HEK293 (cell line): ENCODE measurements around the gene NR2F1-AS1.

Experiments used
- GLIS1 ChIP-seq: fragments of 450-650 bp; formaldehyde crosslinking; IDR thresholded peaks from 2 replicates; pipeline ENCODE4 v1.5.1; 2016; ENCODE audit warnings: missing biosample characterization, missing genetic modification characterization
- INSM2 ChIP-seq: fragments of 450-650 bp; formaldehyde crosslinking; IDR thresholded peaks from 2 replicates; pipeline ENCODE4 v1.5.1; 2016; ENCODE audit warnings: missing biosample characterization, missing genetic modification characterization
- KLF16 ChIP-seq: fragments of 450-650 bp; formaldehyde crosslinking; IDR thresholded peaks from 2 replicates; pipeline ENCODE4 v1.5.1; 2017; ENCODE audit warnings: missing biosample characterization, missing genetic modification characterization
- KLF17 ChIP-seq: fragments of 450-650 bp; formaldehyde crosslinking; IDR thresholded peaks from 2 replicates; pipeline ENCODE4 v1.5.1; 2016; ENCODE audit warnings: missing biosample characterization, missing genetic modification characterization
- KLF8 ChIP-seq: fragments of 450-650 bp; formaldehyde crosslinking; IDR thresholded peaks from 2 replicates; pipeline ENCODE4 v1.5.1; 2016; ENCODE audit warnings: missing biosample characterization, missing genetic modification characterization
- MZF1 ChIP-seq: fragments of 450-650 bp; formaldehyde crosslinking; IDR thresholded peaks from 2 replicates; pipeline ENCODE4 v1.5.1; 2017; ENCODE audit warnings: missing biosample characterization, missing genetic modification characterization, borderline replicate concordance
- PRDM1 ChIP-seq: fragments of 450-650 bp; formaldehyde crosslinking; IDR thresholded peaks from 2 replicates; pipeline ENCODE4; 2016; ENCODE audit warnings: missing biosample characterization, missing genetic modification characterization
- SALL2 ChIP-seq: fragments of 450-650 bp; formaldehyde crosslinking; IDR thresholded peaks from 2 replicates; pipeline ENCODE4 v1.5.0; 2017; ENCODE audit warnings: missing biosample characterization, mild to moderate bottlenecking, missing genetic modification characterization, borderline replicate concordance
- SP2 ChIP-seq: fragments of 450-650 bp; formaldehyde crosslinking; IDR thresholded peaks from 2 replicates; pipeline ENCODE4 v1.5.1; 2016; ENCODE audit warnings: missing biosample characterization, missing genetic modification characterization
- YY1 ChIP-seq: fragments of 450-650 bp; formaldehyde crosslinking; IDR thresholded peaks from 2 replicates; pipeline ENCODE4 v1.5.1; 2018; ENCODE audit warnings: missing biosample characterization, missing genetic modification characterization
- ZBTB20 ChIP-seq: fragments of 450-650 bp; formaldehyde crosslinking; IDR thresholded peaks from 2 replicates; pipeline ENCODE4 v1.5.1; 2016; ENCODE audit warnings: missing biosample characterization, missing genetic modification characterization
- ZFP41 ChIP-seq: fragments of 450-650 bp; formaldehyde crosslinking; IDR thresholded peaks from 2 replicates; pipeline ENCODE4 v1.5.1; 2016; ENCODE audit warnings: missing biosample characterization, missing genetic modification characterization, borderline replicate concordance
- ZNF10 ChIP-seq: fragments of 450-650 bp; formaldehyde crosslinking; IDR thresholded peaks from 2 replicates; pipeline ENCODE4 v1.5.1; 2017; ENCODE audit warnings: missing biosample characterization, missing genetic modification characterization
- ZNF138 ChIP-seq: fragments of 450-650 bp; formaldehyde crosslinking; IDR thresholded peaks from 2 replicates; pipeline ENCODE4 v1.5.1; 2016; ENCODE audit warnings: missing biosample characterization, missing genetic modification characterization, borderline replicate concordance
- ZNF324 ChIP-seq: fragments of 450-650 bp; formaldehyde crosslinking; IDR thresholded peaks from 2 replicates; pipeline ENCODE4 v1.5.1; 2016; ENCODE audit warnings: missing biosample characterization, missing genetic modification characterization
- ZNF335 ChIP-seq: fragments of 450-650 bp; formaldehyde crosslinking; conservative IDR thresholded peaks from 2 replicates; pipeline ENCODE4 v1.5.1; 2016; ENCODE audit warnings: missing biosample characterization, missing genetic modification characterization
- ZNF37A ChIP-seq: fragments of 450-650 bp; IDR thresholded peaks from 2 replicates; pipeline ENCODE4 v1.5.1; 2018; ENCODE audit warnings: missing biosample characterization, missing genetic modification characterization
- ZNF416 ChIP-seq: fragments of 450-650 bp; formaldehyde crosslinking; IDR thresholded peaks from 2 replicates; pipeline ENCODE4 v1.5.1; 2016; ENCODE audit warnings: missing biosample characterization, missing genetic modification characterization
- ZNF560 ChIP-seq: fragments of 450-650 bp; formaldehyde crosslinking; IDR thresholded peaks from 2 replicates; pipeline ENCODE4 v1.5.1; 2017; ENCODE audit warnings: missing biosample characterization, missing genetic modification characterization, borderline replicate concordance
- ZNF660 ChIP-seq: fragments of 450-650 bp; IDR thresholded peaks from 2 replicates; pipeline ENCODE4 v1.5.1; 2018; ENCODE audit warnings: missing biosample characterization, mild to moderate bottlenecking, missing genetic modification characterization
- ZNF664 ChIP-seq: fragments of 450-650 bp; formaldehyde crosslinking; IDR thresholded peaks from 2 replicates; pipeline ENCODE4 v1.5.1; 2016; ENCODE audit warnings: missing biosample characterization, missing genetic modification characterization
- ZNF837 ChIP-seq: fragments of 450-650 bp; formaldehyde crosslinking; IDR thresholded peaks from 2 replicates; pipeline ENCODE4 v1.5.1; 2016; ENCODE audit warnings: missing biosample characterization, missing genetic modification characterization
- ZXDB ChIP-seq: fragments of 450-650 bp; formaldehyde crosslinking; IDR thresholded peaks from 2 replicates; pipeline ENCODE4 v1.5.1; 2016; ENCODE audit warnings: missing biosample characterization, missing genetic modification characterization
- TF ChIP-seq, protein P1 (sequence below): fragments of 450-650 bp; formaldehyde crosslinking; IDR thresholded peaks from 2 replicates; pipeline ENCODE4 v1.5.1; 2016; ENCODE audit warnings: missing biosample characterization, missing genetic modification characterization, borderline replicate concordance
- TF ChIP-seq, protein P2 (sequence below): fragments of 450-650 bp; formaldehyde crosslinking; IDR thresholded peaks from 2 replicates; pipeline ENCODE4 v1.5.1; 2016; ENCODE audit warnings: missing biosample characterization, missing genetic modification characterization
- TF ChIP-seq, protein P3 (sequence below): fragments of 450-650 bp; formaldehyde crosslinking; IDR thresholded peaks from 2 replicates; pipeline ENCODE4 v1.5.1; 2017; ENCODE audit warnings: missing biosample characterization, mild to moderate bottlenecking, missing genetic modification characterization, moderate library complexity

NR2F1-AS1 gene

GRCh38 chr5:93620487-93621326 is 39.7 kb upstream of the NR2F1-AS1 start (continued):
- TF ChIP-seq ZNF335 (tag by site-specific recombination) = peak; percentile 92
- TF ChIP-seq, protein P1, sequence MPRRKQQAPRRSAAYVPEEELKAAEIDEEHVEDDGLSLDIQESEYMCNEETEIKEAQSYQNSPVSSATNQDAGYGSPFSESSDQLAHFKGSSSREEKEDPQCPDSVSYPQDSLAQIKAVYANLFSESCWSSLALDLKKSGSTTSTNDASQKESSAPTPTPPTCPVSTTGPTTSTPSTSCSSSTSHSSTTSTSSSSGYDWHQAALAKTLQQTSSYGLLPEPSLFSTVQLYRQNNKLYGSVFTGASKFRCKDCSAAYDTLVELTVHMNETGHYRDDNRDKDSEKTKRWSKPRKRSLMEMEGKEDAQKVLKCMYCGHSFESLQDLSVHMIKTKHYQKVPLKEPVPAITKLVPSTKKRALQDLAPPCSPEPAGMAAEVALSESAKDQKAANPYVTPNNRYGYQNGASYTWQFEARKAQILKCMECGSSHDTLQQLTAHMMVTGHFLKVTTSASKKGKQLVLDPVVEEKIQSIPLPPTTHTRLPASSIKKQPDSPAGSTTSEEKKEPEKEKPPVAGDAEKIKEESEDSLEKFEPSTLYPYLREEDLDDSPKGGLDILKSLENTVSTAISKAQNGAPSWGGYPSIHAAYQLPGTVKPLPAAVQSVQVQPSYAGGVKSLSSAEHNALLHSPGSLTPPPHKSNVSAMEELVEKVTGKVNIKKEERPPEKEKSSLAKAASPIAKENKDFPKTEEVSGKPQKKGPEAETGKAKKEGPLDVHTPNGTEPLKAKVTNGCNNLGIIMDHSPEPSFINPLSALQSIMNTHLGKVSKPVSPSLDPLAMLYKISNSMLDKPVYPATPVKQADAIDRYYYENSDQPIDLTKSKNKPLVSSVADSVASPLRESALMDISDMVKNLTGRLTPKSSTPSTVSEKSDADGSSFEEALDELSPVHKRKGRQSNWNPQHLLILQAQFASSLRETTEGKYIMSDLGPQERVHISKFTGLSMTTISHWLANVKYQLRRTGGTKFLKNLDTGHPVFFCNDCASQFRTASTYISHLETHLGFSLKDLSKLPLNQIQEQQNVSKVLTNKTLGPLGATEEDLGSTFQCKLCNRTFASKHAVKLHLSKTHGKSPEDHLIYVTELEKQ (tag by site-specific recombination) = peak; percentile 77; the same call in 1 of the 2 replicates
- peak; percentile 58; the same call in 1 of the 2 replicates for TF ChIP-seq YY1 (tag by site-specific recombination)
- TF ChIP-seq ZNF138 (tag by site-specific recombination) = no peak
- peak; percentile 53 for TF ChIP-seq KLF16
- TF ChIP-seq ZNF664 (tag by site-specific recombination) = 0 out of 2 replicates have a peak, but pooled peaks have one; percentile 12
- TF ChIP-seq ZNF660 (tag by site-specific recombination) = peak; percentile 90
- peak; percentile 20; the same call in 1 of the 2 replicates for TF ChIP-seq GLIS1 (tag by site-specific recombination)
- TF ChIP-seq, protein P2, sequence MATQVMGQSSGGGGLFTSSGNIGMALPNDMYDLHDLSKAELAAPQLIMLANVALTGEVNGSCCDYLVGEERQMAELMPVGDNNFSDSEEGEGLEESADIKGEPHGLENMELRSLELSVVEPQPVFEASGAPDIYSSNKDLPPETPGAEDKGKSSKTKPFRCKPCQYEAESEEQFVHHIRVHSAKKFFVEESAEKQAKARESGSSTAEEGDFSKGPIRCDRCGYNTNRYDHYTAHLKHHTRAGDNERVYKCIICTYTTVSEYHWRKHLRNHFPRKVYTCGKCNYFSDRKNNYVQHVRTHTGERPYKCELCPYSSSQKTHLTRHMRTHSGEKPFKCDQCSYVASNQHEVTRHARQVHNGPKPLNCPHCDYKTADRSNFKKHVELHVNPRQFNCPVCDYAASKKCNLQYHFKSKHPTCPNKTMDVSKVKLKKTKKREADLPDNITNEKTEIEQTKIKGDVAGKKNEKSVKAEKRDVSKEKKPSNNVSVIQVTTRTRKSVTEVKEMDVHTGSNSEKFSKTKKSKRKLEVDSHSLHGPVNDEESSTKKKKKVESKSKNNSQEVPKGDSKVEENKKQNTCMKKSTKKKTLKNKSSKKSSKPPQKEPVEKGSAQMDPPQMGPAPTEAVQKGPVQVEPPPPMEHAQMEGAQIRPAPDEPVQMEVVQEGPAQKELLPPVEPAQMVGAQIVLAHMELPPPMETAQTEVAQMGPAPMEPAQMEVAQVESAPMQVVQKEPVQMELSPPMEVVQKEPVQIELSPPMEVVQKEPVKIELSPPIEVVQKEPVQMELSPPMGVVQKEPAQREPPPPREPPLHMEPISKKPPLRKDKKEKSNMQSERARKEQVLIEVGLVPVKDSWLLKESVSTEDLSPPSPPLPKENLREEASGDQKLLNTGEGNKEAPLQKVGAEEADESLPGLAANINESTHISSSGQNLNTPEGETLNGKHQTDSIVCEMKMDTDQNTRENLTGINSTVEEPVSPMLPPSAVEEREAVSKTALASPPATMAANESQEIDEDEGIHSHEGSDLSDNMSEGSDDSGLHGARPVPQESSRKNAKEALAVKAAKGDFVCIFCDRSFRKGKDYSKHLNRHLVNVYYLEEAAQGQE (tag by site-specific recombination) = 0 out of 2 replicates have a peak, but pooled peaks have one; percentile 54
- TF ChIP-seq ZNF416 = no peak
- peak; percentile 67; the same call in 1 of the 2 replicates for TF ChIP-seq KLF8
- peak; percentile 23; the same call in 1 of the 2 replicates for TF ChIP-seq INSM2 (tag by site-specific recombination)
- TF ChIP-seq ZNF560 (tag by site-specific recombination) = no peak
- TF ChIP-seq ZBTB20 (tag by site-specific recombination) = peak; percentile 48; the same call in 1 of the 2 replicates
- 0 out of 2 replicates have a peak, but pooled peaks have one; percentile 62 for TF ChIP-seq KLF17 (tag by site-specific recombination)
- peak; percentile 70 for TF ChIP-seq ZNF324 (tag by site-specific recombination)
- no peak for TF ChIP-seq ZNF837 (tag by site-specific recombination)
- TF ChIP-seq ZXDB (tag by site-specific recombination) = peak; percentile 73
- peak; percentile 32; the same call in 1 of the 2 replicates for TF ChIP-seq PRDM1 (tag by site-specific recombination)
- TF ChIP-seq ZNF10 (tag by site-specific recombination) = peak; percentile 12; the same call in 1 of the 2 replicates
- TF ChIP-seq SALL2 = no peak
- TF ChIP-seq MZF1 (tag by site-specific recombination) = peak; percentile 56; the same call in 1 of the 2 replicates
- no peak for TF ChIP-seq ZFP41 (tag by site-specific recombination)
- peak; percentile 35 for TF ChIP-seq SP2
- TF ChIP-seq ZNF37A (tag by site-specific recombination) = no peak
- TF ChIP-seq, protein P3, sequence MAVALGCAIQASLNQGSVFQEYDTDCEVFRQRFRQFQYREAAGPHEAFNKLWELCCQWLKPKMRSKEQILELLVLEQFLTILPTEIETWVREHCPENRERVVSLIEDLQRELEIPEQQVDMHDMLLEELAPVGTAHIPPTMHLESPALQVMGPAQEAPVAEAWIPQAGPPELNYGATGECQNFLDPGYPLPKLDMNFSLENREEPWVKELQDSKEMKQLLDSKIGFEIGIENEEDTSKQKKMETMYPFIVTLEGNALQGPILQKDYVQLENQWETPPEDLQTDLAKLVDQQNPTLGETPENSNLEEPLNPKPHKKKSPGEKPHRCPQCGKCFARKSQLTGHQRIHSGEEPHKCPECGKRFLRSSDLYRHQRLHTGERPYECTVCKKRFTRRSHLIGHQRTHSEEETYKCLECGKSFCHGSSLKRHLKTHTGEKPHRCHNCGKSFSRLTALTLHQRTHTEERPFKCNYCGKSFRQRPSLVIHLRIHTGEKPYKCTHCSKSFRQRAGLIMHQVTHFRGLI = peak; percentile 85
